NOMO-1 (cell line): ENCODE results near the gene RAB40A.
A peak's percentile ranks its signal among the peaks of the same experiment; 100 is the strongest.
"Not testable (repeated sequence)": the region's sequence is repeated elsewhere in the genome, so short reads cannot be mapped to it uniquely, and the experiment has no call there.

Source experiments
- DNase-seq, 2 experiments: peaks; one replicate each; lab custom pipeline; 2025; ENCODE audit not compliant: unreplicated experiment in 2 of 2; lab: John Stamatoyannopoulos, UW

The RAB40A gene

GRCh38 chrX:103464774-103465117 lies 54.5 kb downstream of the RAB40A start:
- DNase-seq = peak; percentile 9 to 56

- peak; percentile 2 to 38 for DNase-seq
Measured at GRCh38 chrX:103464072-103464773, 55.1 kb downstream of the RAB40A start.

GRCh38 chrX:103461156-103461555 lies 58.1 kb downstream of the RAB40A start:
- no peak for DNase-seq

- DNase-seq = not testable (repeated sequence)
Measured at GRCh38 chrX:103460001-103460755, 59.1 kb downstream of the RAB40A start.

GRCh38 chrX:103453655-103454054 lies 65.6 kb downstream of the RAB40A start:
- DNase-seq = no peak
